B cell (primary cell): Measurements from ENCODE around the gene TSFM. TPM values are rescaled to one million over a fixed set of nuclear protein-coding genes. Genes with fewer than 3 reads are reported as not detected.

Experiments
- ATAC-seq: fragments of 200-7000 bp; cut with Tn5 transposase; one replicate; pipeline ENCODE4 v1.10.0; 2021; ENCODE audit warnings: low read depth, mild to moderate bottlenecking, moderate number of reproducible peaks, moderate library complexity
- CTCF ChIA-PET: fragments of 350-600 bp; sonication (Branson Sonifier 250); formaldehyde crosslinking; loops from one replicate; lab custom pipeline; 2021; ENCODE audit warnings: antibody characterized with exemption, inconsistent platforms; lab: Charles Lee
- POLR2A ChIA-PET: fragments of 350-600 bp; sonication (Branson Sonifier 250); formaldehyde crosslinking; loops from one replicate; lab custom pipeline; 2021; ENCODE audit warnings: antibody characterized with exemption; lab: Charles Lee
- DNase-seq: peaks from one replicate; pipeline ENCODE4 v3.0.0; 2013
- H2AFZ ChIP-seq: 2 replicates; pipeline ENCODE4 v1.6.1; 2012; ENCODE audit warnings: mild to moderate bottlenecking, low read depth, low read length; ENCODE audit not compliant: insufficient read depth, poor library complexity, severe bottlenecking
- H3K27ac ChIP-seq, 2 donors: 1 replicate in 1 of 2; 2 replicates in 1 of 2; pipeline ENCODE4 v1.5.1; 2012 to 2013; ENCODE audit warnings: low read length in 2 of 2, mild to moderate bottlenecking in 2 of 2, moderate library complexity in 1 of 2
- H3K27me3 ChIP-seq, 4 experiments: fragments of 200-600 bp in 1 of 4; sonication (generic) in 1 of 4; replicated peaks in 1 of 4; 1 replicate in 2 of 4; 2 replicates in 2 of 4; pipeline versions ENCODE4 v1.6.1 to v1.7.0; 2013 to 2016; ENCODE audit warnings: low read length in 3 of 4, mild to moderate bottlenecking in 2 of 4, mixed read lengths in 1 of 4, moderate library complexity in 1 of 4; ENCODE audit not compliant: insufficient read depth in 4 of 4, control insufficient read depth in 3 of 4; ENCODE audit errors: control extremely low read depth in 1 of 4
- H3K36me3 ChIP-seq, 2 experiments: replicated peaks in 1 of 2; 1 replicate in 1 of 2; 2 replicates in 1 of 2; pipeline versions ENCODE4 v1.6.1 to v1.7.1; 2013; ENCODE audit warnings: low read length in 1 of 2; ENCODE audit not compliant: insufficient read depth in 2 of 2, control insufficient read depth in 1 of 2; ENCODE audit errors: control extremely low read depth in 1 of 2, extremely low read depth in 1 of 2
- H3K4me1 ChIP-seq, 2 donors: fragments of 200-600 bp in 1 of 2; sonication (generic) in 1 of 2; 1 replicate in 1 of 2; 2 replicates in 1 of 2; pipeline versions ENCODE4 v1.5.1 to v1.6.1; 2013 to 2017; ENCODE audit warnings: low read length in 2 of 2; ENCODE audit not compliant: control insufficient read depth in 2 of 2, insufficient read depth in 2 of 2
- H3K4me2 ChIP-seq: replicated peaks from 2 replicates; pipeline ENCODE3; 2012; ENCODE audit warnings: mild to moderate bottlenecking, low read depth, low read length; ENCODE audit not compliant: poor library complexity, severe bottlenecking
- H3K4me3 ChIP-seq, 5 experiments: fragments of 200-600 bp in 1 of 5; sonication (generic) in 1 of 5; 1 replicate in 3 of 5; 2 replicates in 2 of 5; pipeline versions ENCODE4 v1.5.1 to v1.7.0; 2011 to 2016; ENCODE audit warnings: low read length in 4 of 5, mild to moderate bottlenecking in 4 of 5, low read depth in 2 of 5, control low read depth in 1 of 5, moderate library complexity in 1 of 5; ENCODE audit not compliant: insufficient read depth in 1 of 5; ENCODE audit errors: control extremely low read depth in 1 of 5, extremely low read depth in 1 of 5
- H3K79me2 ChIP-seq: fragments of 200-600 bp; sonication (generic); one replicate; pipeline ENCODE4 v1.6.0; 2016; ENCODE audit warnings: low read length; ENCODE audit not compliant: control insufficient read depth, insufficient read depth
- H3K9ac ChIP-seq: fragments of 200-600 bp; sonication (generic); 2 replicates; pipeline ENCODE4 v1.6.1; 2017; ENCODE audit warnings: mild to moderate bottlenecking, low read length, moderate library complexity
- H3K9me3 ChIP-seq, 3 donors: one replicate each; pipeline versions ENCODE4 v1.6.1 to v1.7.1; 2013; ENCODE audit warnings: low read length in 2 of 3; ENCODE audit not compliant: control insufficient read depth in 2 of 3, insufficient read depth in 1 of 3; ENCODE audit errors: control extremely low read depth in 1 of 3
- H4K20me1 ChIP-seq: 2 replicates; pipeline ENCODE4 v1.6.0; 2012; ENCODE audit warnings: mild to moderate bottlenecking, low read length; ENCODE audit not compliant: insufficient read depth, control insufficient read depth, poor library complexity, severe bottlenecking
- H3K27ac Mint-ChIP-seq: one replicate; pipeline ENCODE4 v1.8.0; 2021; ENCODE audit warnings: mixed read lengths
- H3K27me3 Mint-ChIP-seq: one replicate; pipeline ENCODE4 v1.8.0; 2021; ENCODE audit warnings: mixed read lengths
- H3K4me1 Mint-ChIP-seq: one replicate; pipeline ENCODE4 v1.8.0; 2021; ENCODE audit warnings: mixed read lengths
- H3K4me3 Mint-ChIP-seq: one replicate; pipeline ENCODE4 v1.8.0; 2021; ENCODE audit warnings: mixed read lengths
- H3K9me3 Mint-ChIP-seq: one replicate; pipeline ENCODE4 v1.8.0; 2022; ENCODE audit warnings: mixed read lengths; ENCODE audit not compliant: insufficient read depth
- CTCF ChIP-seq: fragments of 200-600 bp; IDR thresholded peaks from one replicate; pipeline ENCODE4 v1.8.0; 2022; ENCODE audit warnings: antibody characterized with exemption, mild to moderate bottlenecking
- EZH2 ChIP-seq: IDR thresholded peaks from 2 replicates; pipeline ENCODE4 v1.6.1; 2012; ENCODE audit warnings: borderline replicate concordance, low read depth, mild to moderate bottlenecking, moderate library complexity, low read length; ENCODE audit not compliant: insufficient read depth, poor library complexity, severe bottlenecking
- WGBS: methylation state at CpG from one replicate; pipeline ENCODE4 v1.1.5; 2013; ENCODE audit warnings: missing lambda C conversion rate; ENCODE audit not compliant: insufficient coverage; 5-methylcytosine and 5-hydroxymethylcytosine counted together
- intact Hi-C: fragments of 100-400 bp; cut with micrococcal nuclease; formaldehyde crosslinking; loops from one replicate; pipeline ENCODE4 v1.10.0; 2022
- polyA plus RNA-seq: library from polyadenylated mRNA; depleted of rRNA; stranded (reverse); fragments of >200 nt; gene quantifications from 2 replicates; pipeline ENCODE4 v1.2.3, GENCODE V29; 2012
- total RNA-seq, 2 donors: library from RNA; stranded (reverse); fragments of 120-200 nt in 1 of 2; gene quantifications; 1 replicate in 1 of 2; 2 replicates in 1 of 2; pipeline versions ENCODE4 v1.2.3 to v1.2.4, GENCODE V29; 2013 to 2022

TSFM gene
- total and polyA plus RNA-seq, 2 donors (not counting 1 experiment from before 2014, with no cell fraction given) = 5.6 to 20.9 TPM

DNA sequence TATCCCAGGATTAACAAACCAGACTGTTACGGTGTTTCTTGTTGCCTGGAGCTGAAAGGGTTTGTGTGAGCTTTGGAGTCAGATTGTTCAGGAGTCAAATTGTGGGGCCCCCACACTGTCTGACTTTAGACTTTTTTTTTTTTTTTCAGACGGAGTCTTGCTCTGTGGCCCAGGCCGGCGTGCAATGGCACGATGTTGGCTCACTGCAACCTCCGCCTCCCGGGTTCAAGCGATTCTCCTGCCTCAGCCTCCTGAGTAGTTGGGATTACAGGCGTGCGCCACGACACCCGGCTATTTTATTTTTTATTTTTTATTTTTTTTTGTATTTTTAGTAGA lies 847 bp downstream of the TSFM start:
- no peak for ATAC-seq
- Histone ChIP-seq H3K27me3 (no peaks in the 10 kb centered on the region), H3K4me2 (peak overlapping the region; percentile 98), H3K36me3 (peaks cover 9 to 29% of the 10 kb centered on the region in 2 experiments), H3K9me3 (no peaks in the 10 kb centered on the region), H3K79me2 (peaks cover 25% of the 10 kb centered on the region), H3K4me3 (peak overlapping the region; percentile 83 to 100 (median 98)), H4K20me1 (no peaks in the 10 kb centered on the region), H3K4me1 (peaks cover 9 to 17% of the 10 kb centered on the region in 2 donors), H3K27ac (peak overlapping the region in 1 of 2 donors; percentile 77), H2AFZ (no peak overlapping the region), H3K9ac (peak overlapping the region; percentile 94)
- DNase-seq = no peak
- Mint-ChIP-seq H3K4me3 (peak overlapping the region; percentile 100), H3K27ac (peak overlapping the region; percentile 96), H3K9me3 (no peaks in the 10 kb centered on the region), H3K4me1 (peaks cover 18% of the 10 kb centered on the region), H3K27me3 (no peaks in the 10 kb centered on the region)
- TF ChIP-seq EZH2 = no peak
- no peak for TF ChIP-seq CTCF
- ChIA-PET POLR2A (interaction anchor here (0.7 kb wide), 1 partner anchor 278 kb away, joined by 5 read pairs; no protein-coding TSS in a partner anchor), CTCF (interaction anchor here (0.7 to 6.9 kb wide), 14 partner anchors 11 to 126 kb away, joined by 3 to 59 read pairs (median 5); partner anchors contain the start of genes CYP27B1, EEF1AKMT3, MARCHF9 and METTL1)
- WGBS = 87% methylated on average over 8 of the region's 12 CpGs
- intact Hi-C loops = loop anchor here (5.0 kb wide), 1 partner anchor 41 kb away; no protein-coding TSS in a partner anchor

GRCh38 chr12:57783861-57784260 lies 1.3 kb downstream of the TSFM start:
- H3K79me2 ChIP-seq = peaks cover 25% of the 10 kb centered on the region
- no peaks in the 10 kb centered on the region for H3K27me3 ChIP-seq
- intact Hi-C loops = loop anchor here (5.0 kb wide), 1 partner anchor 42 kb away; no protein-coding TSS in a partner anchor
- no peak for TF ChIP-seq EZH2
- TF ChIP-seq CTCF = no peak
- peaks cover 9 to 17% of the 10 kb centered on the region in 2 donors for H3K4me1 ChIP-seq
- WGBS = 100% methylated on average over 1 of the region's 11 CpGs
- no peak overlapping the region for H3K27ac ChIP-seq
- POLR2A ChIA-PET = no interaction called here
- Mint-ChIP-seq H3K4me1 (peaks cover 18% of the 10 kb centered on the region), H3K27ac (peak overlapping the region; percentile 26), H3K27me3 (no peaks in the 10 kb centered on the region), H3K9me3 (no peaks in the 10 kb centered on the region), H3K4me3 (peak overlapping the region; percentile 83)
- H4K20me1 ChIP-seq = no peaks in the 10 kb centered on the region
- H3K9ac ChIP-seq = no peak overlapping the region
- DNase-seq (no peak), ATAC-seq (no peak)
- no peak overlapping the region for H2AFZ ChIP-seq
- H3K9me3 ChIP-seq = no peaks in the 10 kb centered on the region
- no peak overlapping the region for H3K4me3 ChIP-seq
- H3K4me2 ChIP-seq = peak overlapping the region; percentile 98
- H3K36me3 ChIP-seq = peaks cover 9 to 29% of the 10 kb centered on the region in 2 experiments
- CTCF ChIA-PET = interaction anchor here (1.2 to 6.9 kb wide), 8 partner anchors 12 to 120 kb away, joined by 3 to 59 read pairs (median 6); partner anchors contain the start of genes CYP27B1, EEF1AKMT3, MARCHF9 and METTL1
